Measurements from ENCODE around the gene PIM1.

The PIM1 gene

GRCh38 chr6:37131104-37131959 lies 38.6 kb upstream of the PIM1 start:
- H3K4me1 Mint-ChIP-seq = peaks cover 67% of the 10 kb centered on the region
- H3K9me3 Mint-ChIP-seq = no peaks in the 10 kb centered on the region
- H3K4me3 Mint-ChIP-seq = no peak overlapping the region
- peak overlapping the region; percentile 86 to 89 (median 88) for H3K27ac Mint-ChIP-seq
- H3K27me3 Mint-ChIP-seq (ENCODE audit: low read depth) = peaks cover 4% of the 10 kb centered on the region
- H3K36me3 Mint-ChIP-seq (ENCODE audit: low read depth) = no peaks in the 10 kb centered on the region
- no peak for TF ChIP-seq CTCF (IDR thresholded peaks at IDR 0.05; ENCODE audit: unreplicated experiment in 3 of 3)

GRCh38 chr6:37131960-37132253 lies 38.0 kb upstream of the PIM1 start:
- Mint-ChIP-seq H3K36me3 (ENCODE audit: low read depth) (no peaks in the 10 kb centered on the region), H3K27me3 (ENCODE audit: low read depth) (peaks cover 4% of the 10 kb centered on the region), H3K4me3 (no peak overlapping the region), H3K27ac (peak overlapping the region; percentile 78 to 89 (median 88)), H3K4me1 (peaks cover 67% of the 10 kb centered on the region), H3K9me3 (no peaks in the 10 kb centered on the region)
- no peak for TF ChIP-seq CTCF (IDR thresholded peaks at IDR 0.05; ENCODE audit: unreplicated experiment in 3 of 3)

- Mint-ChIP-seq H3K9me3 (no peaks in the 10 kb centered on the region), H3K36me3 (ENCODE audit: low read depth) (no peaks in the 10 kb centered on the region), H3K4me3 (peak overlapping the region in 1 of 3 experiments; percentile 9), H3K4me1 (peaks cover 67% of the 10 kb centered on the region), H3K27ac (peak overlapping the region; percentile 73 to 83 (median 74)), H3K27me3 (ENCODE audit: low read depth) (peaks cover 4% of the 10 kb centered on the region)
- TF ChIP-seq CTCF (IDR thresholded peaks at IDR 0.05; ENCODE audit: unreplicated experiment in 3 of 3) = no peak
These were observed 35.9 kb upstream of the PIM1 start for GRCh38 chr6:37134036-37134395.

GRCh38 chr6:37134396-37135191 lies 35.4 kb upstream of the PIM1 start:
- Mint-ChIP-seq H3K4me3 (peak overlapping the region in 1 of 3 experiments; percentile 9), H3K4me1 (peaks cover 72% of the 10 kb centered on the region), H3K27ac (peak overlapping the region; percentile 73 to 83 (median 74)), H3K9me3 (no peaks in the 10 kb centered on the region), H3K27me3 (ENCODE audit: low read depth) (peaks cover 4% of the 10 kb centered on the region), H3K36me3 (ENCODE audit: low read depth) (no peaks in the 10 kb centered on the region)
- TF ChIP-seq CTCF (IDR thresholded peaks at IDR 0.05; ENCODE audit: unreplicated experiment in 3 of 3) = no peak

GRCh38 chr6:37135835-37136694 lies 33.9 kb upstream of the PIM1 start:
- no peaks in the 10 kb centered on the region for H3K9me3 Mint-ChIP-seq

More at GRCh38 chr6:37135835-37136694, 33.9 kb upstream of the PIM1 start:
- no peaks in the 10 kb centered on the region for H3K36me3 Mint-ChIP-seq (ENCODE audit: low read depth)
- H3K4me3 Mint-ChIP-seq = peak overlapping the region in 2 of 3 experiments; percentile 40 to 81
- H3K27ac Mint-ChIP-seq = peak overlapping the region; percentile 98 to 99 (median 99)
- H3K27me3 Mint-ChIP-seq (ENCODE audit: low read depth) = peaks cover 4% of the 10 kb centered on the region
- no peak for TF ChIP-seq CTCF (IDR thresholded peaks at IDR 0.05; ENCODE audit: unreplicated experiment in 3 of 3)
- peaks cover 69% of the 10 kb centered on the region for H3K4me1 Mint-ChIP-seq

Data from nephron (organoid).